ENCODE data around the gene INHA. TPM values are rescaled to one million over a fixed set of nuclear protein-coding genes. Genes with fewer than 3 reads are reported as not detected.

The INHA gene
- total RNA-seq, 1 donor from 2014 or later, result 0.53 TPM

DNA sequence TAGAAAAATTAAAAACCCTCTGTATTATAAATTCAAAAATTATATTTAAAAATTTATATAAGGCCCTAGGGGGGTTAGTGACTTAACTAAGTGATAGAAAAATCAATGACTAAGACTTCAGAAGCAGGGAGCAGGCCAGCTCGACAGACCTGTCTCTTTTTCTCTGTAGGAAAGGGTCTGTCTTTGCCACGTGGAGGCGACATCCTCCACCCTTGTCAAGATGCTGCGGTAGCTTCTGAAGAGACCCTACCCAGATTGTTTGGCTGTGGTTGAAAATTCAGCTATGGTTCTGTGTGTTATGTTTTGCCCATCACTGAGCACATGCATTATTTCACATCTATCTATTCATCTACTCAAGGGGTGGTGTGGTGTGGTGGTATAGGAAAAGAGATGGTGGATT lies 47.1 kb downstream of the INHA start:
- intact Hi-C loops (cut with DNase I), result no loop called here
- DNase-seq (ENCODE audit: low spot score) (no peak), ATAC-seq (no peak)

DNA sequence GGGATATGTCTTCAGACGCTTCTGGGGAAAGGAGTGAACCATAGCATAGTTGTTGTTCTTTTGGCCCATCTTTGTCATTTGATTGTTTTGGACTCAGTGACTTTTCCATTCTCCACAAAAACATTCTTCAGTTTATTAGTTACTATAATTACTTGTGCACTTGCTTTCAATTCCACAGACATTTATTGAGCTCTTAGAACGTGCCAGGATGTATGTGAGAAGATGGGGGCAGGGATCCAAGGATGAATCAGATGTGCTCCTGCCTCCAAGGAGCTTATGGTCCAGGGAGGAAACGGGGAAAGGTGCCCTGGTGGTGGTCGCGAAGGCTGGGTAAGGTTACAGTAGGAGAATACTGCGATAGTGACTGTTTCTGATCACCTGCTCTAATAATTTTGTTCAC lies 48.4 kb downstream of the INHA start:
- intact Hi-C loops (cut with DNase I), result no loop called here
- DNase-seq (ENCODE audit: low spot score) (no peak), ATAC-seq (no peak)

- no peak for ATAC-seq
- intact Hi-C loops (cut with DNase I), result no loop called here
- DNase-seq (ENCODE audit: low spot score), result no peak
Measured at GRCh38 chr2:219621935-219622334, 49.8 kb downstream of the INHA start.

GRCh38 chr2:219622472-219622871 lies 50.4 kb downstream of the INHA start:
- intact Hi-C loops (cut with DNase I), result no loop called here
- ATAC-seq, result no peak
- DNase-seq (ENCODE audit: low spot score), result no peak

- ATAC-seq, result no peak
- DNase-seq (ENCODE audit: low spot score), result no peak
- intact Hi-C loops (cut with DNase I), result no loop called here
Measured at GRCh38 chr2:219624565-219624964, 52.5 kb downstream of the INHA start.

GRCh38 chr2:219625179-219625578 lies 53.1 kb downstream of the INHA start:
- intact Hi-C loops (cut with DNase I), result no loop called here
- ATAC-seq (no peak), DNase-seq (ENCODE audit: low spot score) (no peak)

Small RNA genes lying within 50 kb of the gene (microRNA-seq; reads per million reads assigned to microRNA genes)
- gene MIR3132, result 1.1 reads per million

Other genes starting within 250 kb of the INHA start
- gene RESP18, start 239.6 kb upstream of the INHA start, total RNA-seq, result not detected
- 41.8 TPM for gene DNPEP, start 184.4 kb upstream of the INHA start, total RNA-seq
- gene DES, start 153.9 kb upstream of the INHA start, total RNA-seq, result 1.4 TPM
- 7.2 TPM for gene SPEG, start 137.5 kb upstream of the INHA start, total RNA-seq
- gene GMPPA, start 73.4 kb upstream of the INHA start, total RNA-seq, result 25.9 TPM
- 0.31 TPM for gene ASIC4, start 57.8 kb upstream of the INHA start, total RNA-seq
- 33.4 TPM for gene CHPF, start 28.5 kb upstream of the INHA start, total RNA-seq
- gene TMEM198, start 28.3 kb upstream of the INHA start, total RNA-seq, result 2.1 TPM
- gene OBSL1, start 771 bp upstream of the INHA start, total RNA-seq, result 85.2 TPM
- 58.5 TPM for gene STK11IP, start 25.5 kb downstream of the INHA start, total RNA-seq
- 6.7 TPM for gene SLC4A3, start 55.3 kb downstream of the INHA start, total RNA-seq

Data from sciatic nerve (tissue), 2 donors.